Activated T-helper 1 cell treated with anti-CD3 and anti-CD28 coated beads, Interleukin-2, amount 50 U/mL, for 16 hours (primary cell): Measurements from ENCODE around the gene PSKH1.
"Not testable (repeated sequence)": the region's sequence is repeated elsewhere in the genome, so short reads cannot be mapped to it uniquely, and the experiment has no call there.

ENCODE experiments used
- DNase-seq, 2 donors: peaks; one replicate each; pipeline ENCODE4 v3.0.0-alpha.2; 2020; ENCODE audit warnings: low read depth in 1 of 2, low spot score in 1 of 2

The PSKH1 gene

DNA sequence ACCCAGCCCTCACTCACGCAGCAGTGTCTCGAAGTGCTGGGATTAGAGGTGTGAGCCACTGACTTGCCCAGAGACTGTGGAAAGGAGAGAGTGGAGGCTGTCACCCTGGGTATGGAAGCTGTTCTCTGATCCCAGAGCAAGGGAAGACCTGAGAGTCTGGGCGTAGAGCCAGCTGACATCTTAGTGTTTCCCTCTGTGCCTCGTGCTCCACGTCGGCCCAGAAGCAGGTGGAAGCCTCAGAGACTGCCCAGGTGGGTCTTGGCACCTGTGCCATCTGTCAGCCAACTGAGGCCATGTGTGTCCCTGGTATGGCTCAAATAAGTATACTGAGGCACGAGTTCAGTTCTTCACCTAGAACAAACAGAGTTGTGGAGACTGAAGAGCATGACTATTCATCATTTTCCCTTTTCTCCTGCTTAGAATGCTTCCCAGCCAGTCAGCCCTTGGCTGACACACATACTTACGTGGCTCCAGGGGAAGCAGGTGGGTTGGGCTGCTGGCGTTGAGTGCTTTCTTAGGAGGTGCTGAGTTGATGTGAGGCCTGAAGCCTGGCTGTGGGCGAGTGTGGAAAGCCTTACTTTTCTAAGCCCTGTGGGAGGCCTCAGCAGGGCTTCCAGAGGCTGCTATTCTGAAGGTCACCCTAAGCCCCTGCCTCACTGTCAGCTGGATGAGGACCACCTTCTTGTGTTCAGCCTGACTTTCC lies 30.5 kb downstream of the PSKH1 start:
- DNase-seq, result no peak

DNA sequence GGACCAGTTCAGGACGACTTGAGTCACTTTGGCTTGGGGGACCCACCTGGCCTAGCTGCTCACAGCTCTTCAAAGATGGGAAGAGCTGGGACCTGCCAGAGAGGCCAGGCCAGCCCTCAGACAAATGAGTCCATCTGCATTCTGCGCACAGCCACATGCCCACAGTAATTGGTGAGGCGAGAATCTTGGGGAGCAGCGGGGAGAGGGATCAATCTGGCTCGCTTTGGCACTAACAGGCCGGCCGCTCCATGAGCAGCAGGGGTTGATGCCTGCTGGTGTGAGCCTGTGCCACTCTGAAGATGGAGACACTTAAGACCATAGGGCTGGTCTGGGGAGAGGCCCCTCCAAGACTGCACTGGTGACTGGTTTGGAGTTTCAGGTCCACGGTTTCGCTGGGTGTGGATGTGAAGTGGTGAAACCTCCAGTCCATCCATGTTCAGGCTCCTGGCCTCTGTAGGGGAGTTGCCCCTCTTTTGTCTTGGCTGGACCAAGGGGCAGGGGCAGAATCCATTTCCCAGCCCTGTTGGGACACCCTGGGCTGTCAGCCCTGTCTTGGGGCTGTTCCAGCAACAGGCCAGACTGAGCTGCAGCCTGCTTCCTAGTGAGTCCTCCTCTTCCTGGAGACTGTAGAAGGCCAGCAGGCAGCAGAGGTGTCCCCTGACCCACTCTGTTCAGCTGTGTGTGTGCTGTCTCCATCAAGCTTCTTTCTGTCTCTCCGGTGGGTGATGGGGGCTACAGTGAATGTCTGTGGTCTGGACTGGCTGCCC lies 31.3 kb downstream of the PSKH1 start:
- no peak for DNase-seq

DNA sequence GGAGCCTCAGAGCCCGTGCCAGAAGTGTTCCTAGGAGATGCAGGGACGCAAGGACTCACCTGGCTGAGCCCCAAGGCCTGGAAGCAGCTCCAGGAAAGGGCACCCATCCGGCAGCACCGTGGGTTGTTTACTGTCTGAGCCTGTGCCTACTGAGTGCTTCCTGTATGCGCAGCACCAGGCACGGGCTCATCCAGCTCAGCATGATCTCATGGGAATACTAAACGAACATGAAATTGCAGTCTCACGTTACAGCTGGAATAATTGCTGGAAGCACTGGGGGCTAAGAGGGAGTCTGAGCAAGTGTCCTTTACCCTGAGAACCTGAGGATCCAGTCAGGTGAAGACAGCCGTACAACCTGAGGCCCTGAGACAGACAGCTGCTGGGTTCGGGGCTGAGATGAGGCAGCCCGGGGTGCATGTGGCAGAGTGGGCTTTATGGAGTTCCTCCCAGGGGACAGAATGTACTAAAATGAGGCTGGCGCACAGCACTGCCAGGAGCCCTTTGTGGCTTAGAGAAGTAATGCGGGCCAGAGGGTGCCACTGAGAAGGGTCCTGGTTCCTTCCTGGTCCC lies 33.2 kb downstream of the PSKH1 start:
- DNase-seq, result no peak

DNA sequence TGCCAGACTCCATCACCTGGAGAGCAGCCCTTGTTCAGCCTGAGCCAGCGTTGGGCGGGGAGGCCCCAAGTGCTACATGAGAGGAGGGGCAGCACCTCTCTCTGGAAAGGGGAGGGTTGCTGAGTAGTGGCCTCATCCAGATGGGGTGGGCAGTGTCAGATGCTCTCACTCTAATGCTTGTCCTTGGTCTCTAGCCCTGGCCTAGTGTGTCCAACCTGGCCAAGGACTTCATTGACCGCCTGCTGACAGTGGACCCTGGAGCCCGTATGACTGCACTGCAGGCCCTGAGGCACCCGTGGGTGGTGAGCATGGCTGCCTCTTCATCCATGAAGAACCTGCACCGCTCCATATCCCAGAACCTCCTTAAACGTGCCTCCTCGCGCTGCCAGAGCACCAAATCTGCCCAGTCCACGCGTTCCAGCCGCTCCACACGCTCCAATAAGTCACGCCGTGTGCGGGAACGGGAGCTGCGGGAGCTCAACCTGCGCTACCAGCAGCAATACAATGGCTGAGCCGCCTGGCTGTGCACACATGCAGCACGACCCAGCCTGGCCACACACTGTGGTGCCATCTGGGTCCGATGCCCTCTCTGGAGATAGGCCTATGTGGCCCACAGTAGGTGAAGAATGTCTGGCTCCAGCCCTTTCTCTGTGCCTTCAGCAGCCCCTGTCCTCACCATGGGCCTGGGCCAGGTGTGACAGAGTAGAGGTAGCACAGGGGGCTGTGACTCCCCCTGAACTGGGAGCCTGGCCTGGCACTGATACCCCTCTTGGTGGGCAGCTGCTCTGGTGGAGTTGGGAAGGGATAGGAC lies 34.3 kb downstream of the PSKH1 start:
- no peak for DNase-seq

DNA sequence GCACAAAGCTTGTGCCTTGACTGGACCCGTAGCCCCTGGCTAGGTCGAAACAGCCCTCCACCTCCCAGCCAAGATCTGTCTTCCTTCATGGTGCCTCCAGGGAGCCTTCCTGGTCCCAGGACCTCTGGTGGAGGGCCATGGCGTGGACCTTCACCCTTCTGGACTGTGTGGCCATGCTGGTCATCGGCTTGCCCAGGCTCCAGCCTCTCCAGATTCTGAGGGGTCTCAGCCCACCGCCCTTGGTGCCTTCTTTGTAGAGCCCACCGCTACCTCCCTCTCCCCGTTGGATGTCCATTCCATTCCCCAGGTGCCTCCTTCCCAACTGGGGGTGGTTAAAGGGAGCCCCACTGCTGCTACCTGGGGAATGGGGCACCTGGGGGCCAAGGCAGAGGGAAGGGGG lies 35.1 kb downstream of the PSKH1 start:
- no peak for DNase-seq

DNA sequence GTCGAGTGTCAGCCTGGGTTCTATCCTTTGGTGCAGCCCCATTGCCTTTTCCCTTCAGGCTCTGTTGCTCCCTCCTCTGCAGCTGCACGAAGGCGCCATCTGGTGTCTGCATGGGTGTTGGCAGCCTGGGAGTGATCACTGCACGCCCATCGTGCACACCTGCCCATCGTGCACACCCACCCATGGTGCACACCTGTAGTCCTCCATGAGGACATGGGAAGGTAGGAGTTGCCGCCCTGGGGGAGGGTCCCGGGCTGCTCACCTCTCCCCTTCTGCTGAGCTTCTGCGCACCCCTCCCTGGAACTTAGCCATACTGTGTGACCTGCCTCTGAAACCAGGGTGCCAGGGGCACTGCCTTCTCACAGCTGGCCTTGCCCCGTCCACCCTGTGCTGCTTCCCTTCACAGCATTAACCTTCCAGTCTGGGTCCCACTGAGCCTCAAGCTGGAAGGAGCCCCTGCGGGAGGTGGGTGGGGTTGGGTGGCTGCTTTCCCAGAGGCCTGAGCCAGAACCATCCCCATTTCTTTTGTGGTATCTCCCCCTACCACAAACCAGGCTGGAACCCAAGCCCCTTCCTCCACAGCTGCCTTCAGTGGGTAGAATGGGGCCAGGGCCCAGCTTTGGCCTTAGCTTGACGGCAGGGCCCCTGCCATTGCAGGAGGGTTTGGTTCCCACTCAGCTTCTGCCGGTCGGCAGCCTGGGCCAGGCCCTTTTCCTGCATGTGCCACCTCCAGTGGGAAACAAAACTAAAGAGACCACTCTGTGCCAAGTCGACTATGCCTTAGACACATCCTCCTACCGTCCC lies 35.7 kb downstream of the PSKH1 start:
- peak; percentile 55 to 67 for DNase-seq

DNA sequence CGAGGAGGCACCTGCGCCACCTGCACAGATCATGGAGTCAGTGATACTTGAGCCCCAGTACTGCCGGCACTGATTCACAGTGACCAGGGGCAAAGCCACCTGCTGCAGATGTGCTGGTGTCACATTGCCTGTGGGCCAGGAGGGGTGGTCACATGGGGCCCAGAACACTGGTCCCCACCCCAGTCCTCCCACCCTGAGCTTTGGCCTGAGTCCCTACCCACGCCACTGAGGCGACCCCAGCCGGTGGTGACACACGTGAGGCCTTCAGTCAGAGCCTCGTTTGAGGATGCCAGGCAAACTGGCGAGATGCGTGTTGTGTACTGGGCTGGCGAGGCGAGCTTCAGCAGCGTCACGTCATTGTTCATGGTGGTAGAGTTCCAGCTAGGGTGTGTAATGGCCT lies 37.1 kb downstream of the PSKH1 start:
- no peak for DNase-seq

DNA sequence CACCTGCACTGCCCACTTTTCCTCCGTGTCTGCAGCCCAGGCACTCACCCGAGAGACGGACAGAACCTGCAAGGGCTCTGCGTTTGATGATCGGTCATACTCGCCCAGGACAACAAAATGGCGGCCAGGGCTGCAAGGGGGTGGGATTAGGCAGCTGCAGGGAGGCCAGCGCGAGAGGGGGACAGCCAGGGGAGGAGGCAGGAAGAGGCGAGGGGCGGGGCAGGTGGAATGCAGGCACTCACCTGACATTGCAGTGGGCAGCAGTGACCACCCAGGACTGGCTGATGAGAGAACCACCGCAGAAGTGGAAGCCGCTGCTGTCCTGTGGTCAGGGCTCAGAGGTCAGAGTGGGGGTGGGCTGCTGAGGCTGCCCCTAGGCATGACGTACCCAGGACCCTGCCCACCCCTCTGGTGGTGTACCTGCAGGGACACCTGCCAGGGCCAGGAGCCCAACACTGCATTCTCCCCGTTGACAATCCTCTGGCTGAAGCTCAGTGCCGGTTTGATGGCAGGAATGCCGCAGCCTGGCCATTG lies 37.7 kb downstream of the PSKH1 start:
- DNase-seq, result no peak

DNA sequence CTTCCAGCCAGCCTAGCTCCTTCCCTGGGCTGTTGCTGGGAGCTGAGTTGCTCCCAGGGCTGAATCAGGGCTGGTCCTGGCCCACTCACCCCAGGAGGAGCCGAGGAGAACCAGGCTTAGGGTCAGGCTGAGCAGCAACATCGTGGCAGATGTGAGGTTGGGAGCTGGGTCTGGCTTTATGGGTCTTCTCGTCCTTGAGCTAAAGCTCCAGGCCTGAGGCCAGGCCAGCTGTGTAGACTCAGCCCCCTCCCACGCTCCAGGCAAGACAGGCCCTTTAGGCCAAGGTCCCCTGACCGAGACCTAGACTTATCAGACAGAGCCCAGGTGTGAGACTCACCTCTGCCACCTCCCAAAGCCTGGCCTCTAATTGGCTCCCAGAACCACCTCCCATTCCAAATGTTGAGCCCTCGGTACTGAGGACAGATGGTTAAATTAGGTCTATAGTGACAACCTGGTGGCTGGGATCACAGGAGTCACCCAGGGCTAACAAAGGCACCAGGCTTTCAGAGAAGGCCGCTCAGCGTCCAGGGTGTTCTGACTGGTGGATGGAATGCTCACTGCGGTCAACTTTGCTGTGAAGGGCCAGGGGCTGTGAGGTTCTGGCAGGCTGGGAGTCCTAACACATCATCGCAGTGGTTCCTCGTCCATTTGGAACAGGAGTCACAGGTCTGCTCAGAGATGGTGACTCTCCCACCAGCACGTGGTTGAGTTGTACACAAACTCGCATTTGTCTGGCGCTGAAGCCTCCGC lies 38.8 kb downstream of the PSKH1 start, which contains the start of gene CTRL:
Gene CTRL, minus strand, starts transcription at position 151 of the 750 bp plus-strand sequence. Its CDS starts 10 bp downstream, at position 141.
- no peak for DNase-seq

DNA sequence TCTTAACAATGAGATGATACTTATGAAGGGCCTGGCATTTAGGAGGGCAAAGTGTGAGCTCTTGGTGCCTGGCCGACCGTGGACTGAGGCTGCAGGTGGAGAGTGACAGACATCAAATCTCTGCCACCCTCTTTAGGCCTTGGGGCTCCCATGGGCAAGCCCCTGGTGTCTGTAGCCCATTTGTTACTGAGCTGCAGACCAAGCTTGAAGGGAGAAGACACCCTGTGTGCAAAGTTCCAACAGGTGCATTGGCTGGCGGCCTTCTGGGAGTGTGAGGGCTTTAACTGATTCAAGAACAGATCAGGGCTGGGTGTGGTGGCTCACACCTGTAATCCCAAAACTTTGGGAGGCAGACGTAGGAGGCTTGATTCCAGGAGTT lies 39.4 kb downstream of the PSKH1 start:
- DNase-seq, result no peak

DNA sequence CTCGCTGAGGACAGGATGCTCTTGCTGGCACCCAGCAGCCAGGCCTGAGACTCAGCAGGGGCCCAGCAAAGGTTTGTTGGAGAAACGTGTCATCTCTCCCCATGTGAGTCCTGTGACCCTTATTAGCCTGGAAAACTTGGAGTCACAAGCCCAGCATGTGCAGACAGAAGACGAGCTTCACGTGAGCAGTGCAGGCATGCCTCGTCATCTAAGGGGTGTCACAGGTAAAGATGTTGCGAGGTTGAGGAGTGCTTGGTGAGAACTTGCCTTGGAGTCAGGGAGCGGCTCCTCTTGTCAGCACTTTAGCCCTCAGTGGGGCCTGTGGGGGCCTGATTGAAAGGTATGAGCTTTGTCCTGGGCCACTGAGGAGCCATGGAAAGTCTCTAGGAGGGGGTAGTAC lies 40.8 kb downstream of the PSKH1 start:
- no peak for DNase-seq

DNA sequence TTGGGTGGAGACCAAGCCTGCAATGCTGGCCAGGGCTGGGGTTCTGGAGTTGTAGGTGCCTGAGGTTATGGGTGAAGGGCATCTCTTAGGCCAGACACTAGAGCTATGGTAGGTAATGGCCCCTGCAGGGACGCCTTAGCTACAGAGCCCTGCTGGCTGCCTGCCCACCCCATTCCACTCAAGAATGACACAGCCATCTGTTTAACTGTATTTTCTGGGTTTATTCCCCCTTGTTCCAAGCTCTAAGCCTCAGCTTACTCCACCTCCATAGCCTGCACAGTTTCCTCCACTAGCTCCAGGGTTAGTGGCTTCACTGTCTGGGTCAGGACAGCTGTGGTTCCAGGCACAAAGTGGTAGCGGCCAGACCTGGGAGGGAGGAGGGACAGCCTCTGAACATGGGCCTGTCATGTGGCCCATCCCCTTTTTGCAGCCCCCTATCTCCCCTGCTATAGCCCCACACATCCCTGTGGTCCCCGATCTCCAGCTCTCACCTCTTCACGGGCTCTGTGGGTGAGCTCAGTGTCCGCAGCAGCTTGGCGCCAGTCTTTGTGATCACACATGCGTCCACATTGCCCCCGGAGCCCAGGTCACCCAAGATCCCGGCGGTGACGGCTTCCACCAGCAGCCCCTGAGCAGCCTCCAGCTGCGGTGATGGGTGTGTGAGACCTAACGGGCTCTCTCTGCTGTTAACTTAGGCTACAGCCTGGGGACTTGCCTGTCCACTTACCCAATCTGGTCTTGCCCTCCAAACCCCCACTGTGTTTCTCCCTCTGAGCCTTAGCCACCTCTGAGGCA lies 41.4 kb downstream of the PSKH1 start:
- no peak for DNase-seq

DNA sequence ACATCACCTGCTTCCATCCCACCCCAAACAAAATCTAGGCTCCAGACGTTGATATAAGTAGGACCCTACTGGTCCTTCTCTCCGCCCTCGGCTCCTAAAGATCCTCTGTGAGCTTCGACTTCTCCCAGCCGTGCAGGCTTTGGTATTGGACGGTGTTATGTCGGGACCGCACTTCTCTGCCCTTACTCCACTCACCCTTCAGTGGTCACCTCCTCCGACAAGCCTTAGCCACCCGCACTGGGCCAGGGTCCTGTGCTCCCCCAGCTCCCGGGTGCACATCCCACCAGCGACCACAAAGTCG lies 42.0 kb downstream of the PSKH1 start:
- no peak for DNase-seq

DNA sequence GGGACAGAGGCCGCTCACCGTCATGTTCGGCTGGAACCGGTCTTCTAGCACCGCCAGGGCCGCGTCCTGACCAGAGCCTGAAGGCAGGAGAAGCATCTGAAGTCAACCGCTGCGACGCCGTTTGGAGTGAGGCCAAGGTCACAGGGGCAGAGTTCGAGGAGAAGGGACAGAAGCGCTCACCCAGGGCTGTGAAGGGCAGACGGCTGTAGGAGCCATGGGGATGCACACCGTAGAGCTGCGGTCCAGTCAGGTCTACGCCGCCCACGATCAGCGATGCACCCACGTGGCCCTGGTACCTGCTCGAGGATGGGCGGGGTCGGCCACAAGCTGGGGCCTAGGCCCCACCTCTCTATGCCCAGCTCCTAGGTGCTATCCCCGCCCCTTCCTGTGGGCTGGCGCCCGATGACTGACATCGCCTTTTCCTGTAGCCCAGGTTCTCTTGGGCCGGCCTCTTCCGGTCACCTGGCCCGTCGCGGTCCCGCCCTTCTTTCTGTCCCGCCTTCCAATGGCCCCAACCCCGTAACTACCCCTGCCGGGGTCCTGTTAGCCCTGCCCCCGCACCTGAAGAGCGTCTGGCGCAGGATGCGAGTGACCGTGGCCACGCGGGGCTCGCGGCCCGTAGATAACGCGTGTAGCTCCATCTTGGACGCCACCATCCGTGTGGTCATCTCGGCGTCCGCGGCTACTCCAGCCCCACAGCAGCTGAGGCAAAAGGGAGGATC lies 42.5 kb downstream of the PSKH1 start:
- peak; percentile 81 to 92 for DNase-seq

DNA sequence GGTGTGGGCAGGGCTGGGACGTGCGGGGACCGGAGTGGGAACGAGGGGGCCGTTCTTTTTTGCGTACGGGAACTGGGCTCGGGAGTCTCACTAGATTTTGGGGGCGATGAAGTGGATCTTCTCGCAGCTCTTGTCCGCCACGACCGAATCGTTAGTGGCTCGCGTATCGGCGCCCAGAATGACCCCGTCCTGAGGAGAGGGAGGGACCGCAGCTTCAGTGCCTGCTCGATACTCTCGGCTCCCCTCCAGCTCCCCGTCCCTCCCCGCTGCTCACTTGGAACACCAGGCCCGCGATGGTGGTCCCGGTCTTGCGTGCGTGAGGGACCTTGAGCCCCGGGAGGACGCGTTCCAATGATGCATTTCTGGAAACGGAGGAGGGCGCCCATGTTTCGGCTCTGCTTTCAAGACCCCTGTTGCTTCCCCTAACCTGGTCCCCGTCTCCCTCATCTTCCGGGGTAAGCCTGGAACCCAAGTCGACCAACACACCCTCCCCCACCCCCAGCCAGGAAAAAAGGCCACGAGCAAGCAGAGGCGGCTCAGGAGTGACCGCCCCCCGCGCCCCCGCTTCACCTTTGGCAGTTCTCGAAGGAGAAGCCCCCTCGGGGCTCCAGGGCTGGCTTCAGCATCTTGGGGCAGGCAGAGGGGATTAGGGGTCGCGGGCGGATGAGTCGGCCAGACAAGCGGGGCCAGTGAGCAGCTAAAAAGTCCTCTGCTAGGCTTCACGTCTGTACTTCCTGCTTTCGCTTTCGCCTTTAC lies 43.2 kb downstream of the PSKH1 start, which contains the start of gene PSMB10:
Gene PSMB10, minus strand, starts transcription at position 727 of the 756 bp plus-strand sequence. Its CDS starts 101 bp downstream, at position 626.
- DNase-seq, result peak in 1 of 2 donors; percentile 50

DNA sequence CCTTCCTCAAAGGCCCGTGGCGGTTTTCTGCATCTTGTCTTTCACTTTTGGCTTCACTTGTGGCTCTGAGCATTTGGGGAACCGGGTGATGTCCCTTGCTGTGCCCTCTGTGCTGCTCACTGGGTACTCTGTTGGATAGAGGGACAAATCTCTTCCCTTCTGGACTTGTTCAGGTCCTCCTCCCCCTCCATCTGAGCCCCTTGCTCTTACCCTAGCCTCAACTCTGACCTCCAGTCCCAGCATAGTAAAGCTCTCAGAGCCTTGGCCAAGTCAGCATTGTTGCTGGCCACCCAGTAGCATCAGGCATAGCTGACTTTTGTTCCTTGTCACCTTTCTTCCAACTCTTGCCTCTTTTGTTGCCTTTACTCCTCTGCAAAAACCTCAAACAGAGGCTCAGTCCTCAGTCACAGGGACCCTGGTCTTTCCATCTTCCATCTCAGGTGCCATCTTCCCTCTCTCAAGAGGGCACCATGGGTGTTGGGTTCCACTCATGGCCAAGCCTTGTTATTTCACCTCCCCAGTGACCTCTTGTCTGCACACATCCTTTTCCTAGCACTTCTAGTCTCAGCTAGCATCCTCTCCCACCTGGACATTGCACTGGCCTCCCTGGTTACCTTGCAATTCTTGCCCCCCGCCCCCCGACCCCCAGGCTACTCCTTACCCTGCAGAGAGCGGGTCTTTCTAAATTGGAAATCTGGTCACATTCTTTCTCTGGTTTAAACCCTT lies 44.0 kb downstream of the PSKH1 start:
- peak in 1 of 2 donors; percentile 57 for DNase-seq

DNA sequence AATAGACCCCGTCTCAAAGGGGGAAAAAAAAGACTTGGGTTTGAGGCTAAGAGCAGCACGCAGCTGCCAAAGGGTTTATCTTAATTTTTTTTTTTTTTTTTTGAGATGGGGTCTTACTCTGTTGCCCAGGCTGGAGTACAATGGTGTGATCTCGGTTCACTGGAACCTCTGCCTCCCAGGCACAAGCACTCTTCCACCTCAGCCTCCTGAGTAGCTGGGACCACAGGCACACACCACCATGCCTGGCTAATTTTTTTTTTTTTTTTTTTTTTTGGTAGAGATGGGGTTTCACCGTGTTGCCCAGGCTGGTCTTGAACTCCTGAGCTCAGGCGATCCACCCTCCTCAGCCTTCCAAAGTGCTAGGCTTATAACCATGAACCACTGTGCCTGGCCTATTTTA lies 44.7 kb downstream of the PSKH1 start:
- DNase-seq, result not testable (repeated sequence)
